Natural killer cell (primary cell): ENCODE measurements around the gene CDC26. TPM values are rescaled to one million over a fixed set of nuclear protein-coding genes. Genes with fewer than 3 reads are reported as not detected.
"Not testable (repeated sequence)": the region's sequence is repeated elsewhere in the genome, so short reads cannot be mapped to it uniquely, and the experiment has no call there.

ENCODE experiments used
- ATAC-seq, 3 donors: fragments of 150-1000 bp in 2 of 3; fragments of 200-7000 bp in 1 of 3; cut with Tn5 transposase; 1 replicate in 1 of 3; 2 replicates in 2 of 3; pipeline ENCODE4 v1.10.0; 2021; ENCODE audit warnings: mild to moderate bottlenecking in 2 of 3, moderate library complexity in 2 of 3
- DNase-seq, 2 donors: peaks; one replicate each; pipeline versions ENCODE4 v3.0.0 to v3.0.0-alpha.2; 2013 to 2021; ENCODE audit warnings: mixed read lengths in 1 of 2
- H3K27ac ChIP-seq: one replicate; pipeline ENCODE4 v1.5.1; 2013; ENCODE audit warnings: mild to moderate bottlenecking, low read length
- H3K27me3 ChIP-seq: one replicate; pipeline ENCODE4 v1.6.1; 2013; ENCODE audit warnings: low read length; ENCODE audit not compliant: control insufficient read depth, insufficient read depth
- H3K36me3 ChIP-seq: one replicate; pipeline ENCODE4 v1.6.1; 2013; ENCODE audit warnings: low read length; ENCODE audit not compliant: control insufficient read depth, insufficient read depth
- H3K4me1 ChIP-seq: one replicate; pipeline ENCODE4 v1.6.1; 2013; ENCODE audit warnings: low read length; ENCODE audit not compliant: control insufficient read depth, insufficient read depth
- H3K4me3 ChIP-seq: one replicate; pipeline ENCODE4 v1.5.1; 2013; ENCODE audit warnings: low read length
- H3K9me3 ChIP-seq: one replicate; pipeline ENCODE4 v1.6.1; 2013; ENCODE audit warnings: low read length; ENCODE audit not compliant: control insufficient read depth, insufficient read depth
- H3K27ac Mint-ChIP-seq, 2 donors: one replicate each; pipeline ENCODE4 v1.8.0; 2022; ENCODE audit warnings: mild to moderate bottlenecking in 2 of 2, mixed read lengths in 2 of 2, moderate library complexity in 1 of 2
- H3K27me3 Mint-ChIP-seq, 2 donors: one replicate each; pipeline ENCODE4 v1.8.0; 2022; ENCODE audit warnings: low read depth in 2 of 2, mixed read lengths in 2 of 2
- H3K36me3 Mint-ChIP-seq: one replicate; pipeline ENCODE4 v1.8.0; 2022; ENCODE audit warnings: mixed read lengths
- H3K4me1 Mint-ChIP-seq, 2 donors: one replicate each; pipeline ENCODE4 v1.8.0; 2022; ENCODE audit warnings: mixed read lengths in 2 of 2
- H3K4me3 Mint-ChIP-seq: one replicate; pipeline ENCODE4 v1.8.0; 2022; ENCODE audit warnings: mild to moderate bottlenecking, moderate library complexity, mixed read lengths
- H3K9me3 Mint-ChIP-seq, 2 donors: one replicate each; pipeline ENCODE4 v1.8.0; 2022; ENCODE audit warnings: mixed read lengths in 2 of 2
- WGBS: methylation state at CpG from one replicate; pipeline ENCODE4 v1.1.7; 2013; ENCODE audit warnings: missing lambda C conversion rate; ENCODE audit not compliant: insufficient coverage; 5-methylcytosine and 5-hydroxymethylcytosine counted together
- intact Hi-C: fragments of 100-400 bp; cut with micrococcal nuclease; formaldehyde crosslinking; loops from one replicate; pipeline ENCODE4 v1.14.2; 2022
- total RNA-seq, 4 donors: library from RNA; stranded (reverse); fragments of 120-200 nt in 1 of 4; gene quantifications; one replicate each; pipeline versions ENCODE4 v1.2.3 to v1.2.4, GENCODE V29; 2013 to 2022
- TF ChIP-seq, protein P1 (sequence below): fragments of 200-600 bp; IDR thresholded peaks from one replicate; pipeline ENCODE4 v1.8.0; 2022; ENCODE audit warnings: antibody characterized with exemption

CDC26 gene
- total RNA-seq, 3 donors from 2014 or later (not counting 1 experiment from before 2014, with no cell fraction given) = 16.8 to 24.8 (median 21.5) TPM

DNA sequence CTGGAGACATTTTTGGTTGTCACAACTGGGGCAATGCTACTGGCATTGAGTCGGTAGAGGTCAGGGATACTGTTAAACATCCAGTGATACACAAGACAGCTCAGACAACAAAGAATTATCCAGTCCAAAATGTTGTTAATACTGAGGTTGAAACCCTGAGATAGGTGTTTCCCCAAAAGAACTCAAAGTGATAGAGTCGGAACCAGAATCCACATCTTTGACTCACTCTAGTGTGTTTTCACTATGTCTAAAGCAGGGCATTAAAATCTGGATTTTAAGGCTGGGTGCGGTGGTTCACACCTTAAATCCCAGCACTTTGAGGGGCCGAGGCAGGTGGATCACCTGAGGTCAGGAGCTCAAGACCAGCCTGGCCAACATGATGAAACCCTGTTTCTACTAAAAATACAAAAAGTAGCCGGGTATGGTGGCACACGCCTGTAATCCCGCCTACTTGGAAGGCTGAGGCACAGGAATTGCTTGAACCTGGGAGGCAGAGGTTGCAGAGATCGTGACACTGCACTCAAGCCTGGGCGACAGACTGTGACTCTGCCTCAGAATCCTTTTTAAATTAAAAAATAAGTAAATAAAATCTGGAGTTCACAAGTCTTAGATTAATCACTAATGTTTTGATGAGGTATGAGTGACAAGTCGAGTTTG is 37.0 kb downstream of the CDC26 start:
- Histone ChIP-seq H3K36me3 (no peaks in the 10 kb centered on the region), H3K4me1 (no peaks in the 10 kb centered on the region), H3K27me3 (no peaks in the 10 kb centered on the region), H3K9me3 (no peaks in the 10 kb centered on the region), H3K4me3 (no peak overlapping the region), H3K27ac (no peak overlapping the region)
- Mint-ChIP-seq H3K27ac (no peak overlapping the region), H3K4me3 (no peak overlapping the region), H3K36me3 (no peaks in the 10 kb centered on the region), H3K4me1 (peaks cover 1 to 6% of the 10 kb centered on the region in 2 donors), H3K27me3 (no peaks in the 10 kb centered on the region), H3K9me3 (no peaks in the 10 kb centered on the region)
- TF ChIP-seq, protein P1, sequence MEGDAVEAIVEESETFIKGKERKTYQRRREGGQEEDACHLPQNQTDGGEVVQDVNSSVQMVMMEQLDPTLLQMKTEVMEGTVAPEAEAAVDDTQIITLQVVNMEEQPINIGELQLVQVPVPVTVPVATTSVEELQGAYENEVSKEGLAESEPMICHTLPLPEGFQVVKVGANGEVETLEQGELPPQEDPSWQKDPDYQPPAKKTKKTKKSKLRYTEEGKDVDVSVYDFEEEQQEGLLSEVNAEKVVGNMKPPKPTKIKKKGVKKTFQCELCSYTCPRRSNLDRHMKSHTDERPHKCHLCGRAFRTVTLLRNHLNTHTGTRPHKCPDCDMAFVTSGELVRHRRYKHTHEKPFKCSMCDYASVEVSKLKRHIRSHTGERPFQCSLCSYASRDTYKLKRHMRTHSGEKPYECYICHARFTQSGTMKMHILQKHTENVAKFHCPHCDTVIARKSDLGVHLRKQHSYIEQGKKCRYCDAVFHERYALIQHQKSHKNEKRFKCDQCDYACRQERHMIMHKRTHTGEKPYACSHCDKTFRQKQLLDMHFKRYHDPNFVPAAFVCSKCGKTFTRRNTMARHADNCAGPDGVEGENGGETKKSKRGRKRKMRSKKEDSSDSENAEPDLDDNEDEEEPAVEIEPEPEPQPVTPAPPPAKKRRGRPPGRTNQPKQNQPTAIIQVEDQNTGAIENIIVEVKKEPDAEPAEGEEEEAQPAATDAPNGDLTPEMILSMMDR = no peak
- no peak for ATAC-seq
- no peak for DNase-seq
- WGBS = 92% methylated on average over 10 of the region's 10 CpGs
- intact Hi-C loops = no loop called here

DNA sequence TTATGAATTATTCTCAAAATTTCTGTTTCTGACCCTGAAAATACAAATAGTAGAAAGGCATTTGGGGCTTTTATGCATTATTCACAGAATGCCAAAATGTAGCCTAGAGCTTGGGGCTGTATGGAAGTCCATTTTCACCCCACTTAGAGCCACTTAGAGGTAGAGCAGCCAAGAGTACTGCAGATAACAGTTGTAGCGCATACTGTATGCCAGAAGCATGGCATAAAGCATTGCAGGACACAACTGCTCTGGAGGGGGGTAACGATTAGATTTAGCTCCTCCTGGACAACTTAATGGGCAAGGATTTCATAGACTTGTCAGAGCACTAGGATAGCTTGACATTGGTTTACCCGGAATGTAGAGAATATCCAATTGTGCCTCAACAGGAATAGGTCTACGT is 38.3 kb downstream of the CDC26 start:
- H3K4me1 ChIP-seq = peaks cover 6% of the 10 kb centered on the region
- ATAC-seq (no peak), DNase-seq (no peak)
- Mint-ChIP-seq H3K27me3 (no peaks in the 10 kb centered on the region), H3K4me1 (peaks cover 14 to 19% of the 10 kb centered on the region in 2 donors), H3K9me3 (no peaks in the 10 kb centered on the region), H3K27ac (no peak overlapping the region), H3K36me3 (no peaks in the 10 kb centered on the region), H3K4me3 (no peak overlapping the region)
- intact Hi-C loops = no loop called here
- TF ChIP-seq, protein P1 = no peak
- H3K27me3 ChIP-seq = no peaks in the 10 kb centered on the region
- no peaks in the 10 kb centered on the region for H3K9me3 ChIP-seq
- no peak overlapping the region for H3K4me3 ChIP-seq
- no peak overlapping the region for H3K27ac ChIP-seq
- no peaks in the 10 kb centered on the region for H3K36me3 ChIP-seq
- 95% methylated on average over 4 of the region's 4 CpGs for WGBS

DNA sequence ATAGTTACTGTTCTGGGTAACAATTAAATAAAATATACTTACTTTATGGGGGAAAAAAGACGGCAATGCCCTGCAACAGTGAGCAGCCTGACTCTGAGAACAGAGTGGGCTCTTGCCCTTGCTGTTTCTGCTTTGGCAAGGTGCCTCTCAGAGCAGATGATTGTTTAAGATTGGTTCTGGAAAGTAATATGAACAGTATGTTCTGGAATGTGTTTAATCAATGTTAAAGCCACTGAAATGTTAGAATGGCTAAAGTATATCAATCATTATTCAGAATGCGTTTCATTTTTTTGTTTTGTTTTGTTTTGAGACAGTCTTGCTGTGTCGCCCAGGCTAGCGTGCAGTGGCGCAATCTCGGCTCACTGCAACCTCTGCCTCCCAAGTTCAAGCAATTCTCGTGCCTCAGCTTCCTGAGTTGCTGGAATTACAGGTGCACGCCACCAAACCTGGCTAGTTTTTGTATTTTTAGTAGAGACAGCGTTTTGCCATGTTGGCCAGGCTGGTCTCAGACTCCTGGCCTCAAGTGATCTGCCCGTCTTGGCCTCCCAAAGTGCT is 39.6 kb downstream of the CDC26 start:
- H3K27me3 Mint-ChIP-seq, H3K4me1 ChIP-seq, H3K9me3 Mint-ChIP-seq, H3K27me3 ChIP-seq, DNase-seq, ATAC-seq, intact Hi-C loops, H3K4me3 Mint-ChIP-seq, H3K9me3 ChIP-seq, H3K36me3 Mint-ChIP-seq, H3K36me3 ChIP-seq, H3K4me3 ChIP-seq, H3K27ac ChIP-seq: not testable (repeated sequence)
- Mint-ChIP-seq H3K27ac (peak overlapping the region; percentile 93 to 96), H3K4me1 (peaks cover 16 to 21% of the 10 kb centered on the region in 2 donors)
- WGBS = 90% methylated on average over 10 of the region's 10 CpGs

DNA sequence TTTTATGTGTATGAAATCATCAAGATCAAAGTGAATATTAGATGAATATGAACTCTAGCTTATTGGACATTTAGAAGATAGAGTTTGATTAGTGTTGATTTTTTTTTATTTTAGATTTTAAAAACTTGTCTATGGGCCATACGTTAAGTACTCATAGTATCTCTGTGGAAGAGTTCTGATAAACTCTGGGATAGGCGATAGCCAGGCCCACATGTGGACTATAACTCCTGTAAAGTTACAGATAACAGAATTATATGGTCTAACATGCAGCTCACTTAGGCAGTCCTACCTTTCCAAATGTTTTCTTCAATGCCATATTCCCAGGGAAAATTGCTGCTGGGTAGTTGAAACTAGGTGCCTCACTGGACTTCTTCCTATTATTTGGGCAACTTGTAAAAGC is 43.7 kb downstream of the CDC26 start:
- intact Hi-C loops = no loop called here
- Histone ChIP-seq H3K36me3 (no peaks in the 10 kb centered on the region), H3K4me3 (no peak overlapping the region), H3K4me1 (peaks cover 6% of the 10 kb centered on the region), H3K27ac (no peak overlapping the region), H3K27me3 (no peaks in the 10 kb centered on the region), H3K9me3 (no peaks in the 10 kb centered on the region)
- Mint-ChIP-seq H3K4me1 (peaks cover 16 to 21% of the 10 kb centered on the region in 2 donors), H3K27me3 (no peaks in the 10 kb centered on the region), H3K4me3 (peak overlapping the region; percentile 79), H3K27ac (peak overlapping the region; percentile 93 to 96), H3K9me3 (no peaks in the 10 kb centered on the region), H3K36me3 (no peaks in the 10 kb centered on the region)
- DNase-seq (no peak), ATAC-seq (no peak)
- 100% methylated on average over 2 of the region's 2 CpGs for WGBS
- TF ChIP-seq, protein P1 = no peak
